HepG2 (cell line): Measurements from ENCODE around the gene SYCP2. TPM values are rescaled to one million over a fixed set of nuclear protein-coding genes. Genes with fewer than 3 reads are reported as not detected.
A peak's percentile ranks its signal among the peaks of the same experiment; 100 is the strongest.

Source experiments
- ATAC-seq: fragments of 200-7000 bp; cut with Tn5 transposase; 3 replicates; pipeline ENCODE4 v1.9.1; 2020; ENCODE audit warnings: mild to moderate bottlenecking, moderate library complexity
- BruUV-seq: library from RNA; stranded (reverse); fragments of 400-500 nt; replicated peaks from 2 replicates; lab custom pipeline; 2021; lab: Mats Ljungman, UMichigan
- CTCF ChIA-PET: fragments of 300-600 bp; formaldehyde crosslinking; extraction: SDS; loops from one replicate; lab custom pipeline; 2021; ENCODE audit warnings: low total read pairs, inconsistent platforms, low intra/inter-chr PET ratio; lab: Yijun Ruan, JAX
- POLR2A ChIA-PET: fragments of 350-600 bp; sonication (Branson Sonifier 250); formaldehyde crosslinking; loops from one replicate; lab custom pipeline; 2020; ENCODE audit warnings: antibody characterized with exemption, inconsistent platforms; lab: Yijun Ruan, JAX
- DNase-seq: peaks from one replicate; pipeline ENCODE4 v3.0.0-alpha.2; 2015; ENCODE audit warnings: low spot score
- FAIRE-seq: peaks from 3 replicates; lab custom pipeline; 2011; peaks lifted over from hg19 to GRCh38; lab: Jason Lieb, UNC
- H2AFZ ChIP-seq: one replicate; pipeline ENCODE4 v1.6.1; 2011; ENCODE audit warnings: low read length, inconsistent platforms
- H3K27ac ChIP-seq: fragments of 300-600 bp; 3 replicates; pipeline ENCODE4 v1.8.0; 2011; ENCODE audit warnings: mixed run types, mild to moderate bottlenecking, mixed read lengths, low read length, inconsistent platforms; ENCODE audit not compliant: insufficient read depth; ENCODE audit errors: extremely low read length
- H3K27me3 ChIP-seq, 2 experiments: fragments of 200-600 bp in 1 of 2; 2 replicates in 1 of 2; 3 replicates in 1 of 2; pipeline versions ENCODE4 v1.6.0 to v1.8.0; 2011; ENCODE audit warnings: low read length in 2 of 2, mild to moderate bottlenecking in 2 of 2, moderate library complexity in 2 of 2, inconsistent platforms in 1 of 2; ENCODE audit not compliant: insufficient read depth in 2 of 2, control insufficient read depth in 1 of 2
- H3K36me3 ChIP-seq, 2 experiments: fragments of 200-600 bp in 1 of 2; replicated peaks in 1 of 2; 2 replicates in 1 of 2; 3 replicates in 1 of 2; pipeline versions ENCODE4 v1.5.1 to v1.8.0; 2011; ENCODE audit warnings: low read length in 2 of 2, inconsistent platforms in 1 of 2; ENCODE audit not compliant: insufficient read depth in 2 of 2, control insufficient read depth in 1 of 2
- H3K4me1 ChIP-seq: 2 replicates; pipeline ENCODE4 v1.5.1; 2012; ENCODE audit warnings: low read length, inconsistent platforms; ENCODE audit not compliant: insufficient read depth
- H3K4me2 ChIP-seq: 2 replicates; pipeline ENCODE4 v1.6.0; 2011; ENCODE audit warnings: low read depth, low read length, inconsistent platforms
- H3K4me3 ChIP-seq, 3 experiments: fragments of 200-600 bp in 1 of 3; sonication (generic), shearing (Covaris generic) in 1 of 3; replicated peaks in 1 of 3; 2 replicates each; pipeline ENCODE4 v1.5.1; 2011 to 2016; ENCODE audit warnings: low read length in 3 of 3, inconsistent platforms in 2 of 3, low read depth in 2 of 3, mild to moderate bottlenecking in 2 of 3, control low read depth in 1 of 3, mixed read lengths in 1 of 3; ENCODE audit not compliant: insufficient read depth in 1 of 3
- H3K79me2 ChIP-seq: one replicate; pipeline ENCODE4 v1.6.1; 2011; ENCODE audit warnings: low read length, inconsistent platforms; ENCODE audit not compliant: insufficient read depth
- H3K9ac ChIP-seq: 2 replicates; pipeline ENCODE4 v1.6.0; 2011; ENCODE audit warnings: mild to moderate bottlenecking, low read depth, low read length, inconsistent platforms; ENCODE audit not compliant: insufficient read depth
- H3K9me3 ChIP-seq: 2 replicates; pipeline ENCODE4 v1.5.1; 2012; ENCODE audit warnings: mild to moderate bottlenecking, low read length
- H4K20me1 ChIP-seq: 2 replicates; pipeline ENCODE4 v1.6.0; 2011; ENCODE audit warnings: inconsistent platforms, mild to moderate bottlenecking, low read length, moderate library complexity; ENCODE audit not compliant: insufficient read depth
- CEBPB ChIP-seq: IDR thresholded peaks from 2 replicates; pipeline ENCODE4 v1.6.1; 2011; ENCODE audit warnings: low read depth, low read length, improper control_type of control experiment, borderline replicate concordance
- PATZ1 ChIP-seq: sonication (generic); formaldehyde crosslinking; IDR thresholded peaks from 2 replicates; pipeline ENCODE4 v1.4.0; 2020; ENCODE audit warnings: missing genetic modification reagents
- RFX3 ChIP-seq: IDR thresholded peaks from 2 replicates; pipeline ENCODE4 v1.6.1; 2016; ENCODE audit warnings: missing biosample characterization, missing genetic modification reagents
- SMAD1 ChIP-seq: sonication (generic); formaldehyde crosslinking; IDR thresholded peaks from 2 replicates; pipeline ENCODE4 v1.4.0; 2020; ENCODE audit warnings: missing genetic modification reagents, low read depth, mild to moderate bottlenecking, borderline replicate concordance
- SP140L ChIP-seq: sonication (generic); formaldehyde crosslinking; IDR thresholded peaks from 2 replicates; pipeline ENCODE4 v1.4.0; 2020; ENCODE audit warnings: missing genetic modification reagents, borderline replicate concordance
- U2AF1 ChIP-seq: fragments of 200-400 bp; formaldehyde crosslinking; optimal IDR thresholded peaks from 2 replicates; pipeline ENCODE3; 2017; ENCODE audit warnings: mild to moderate bottlenecking, low read depth, low read length
- ZNF24 ChIP-seq: fragments of 450-650 bp; IDR thresholded peaks from 2 replicates; pipeline ENCODE4 v1.6.1; 2017; ENCODE audit warnings: antibody characterized with exemption, mild to moderate bottlenecking
- ZNF484 ChIP-seq: sonication (generic); formaldehyde crosslinking; IDR thresholded peaks from 2 replicates; pipeline ENCODE4 v1.5.1; 2020; ENCODE audit warnings: mild to moderate bottlenecking, low read depth, missing genetic modification reagents, borderline replicate concordance
- WGBS: methylation state at CpG from one replicate; pipeline ENCODE4 v1.1.6; 2017; ENCODE audit warnings: low lambda C conversion rate; 5-methylcytosine and 5-hydroxymethylcytosine counted together
- in situ Hi-C: cut with HindIII; loops from 2 replicates; pipeline ENCODE4 v1.10.0; 2017; ENCODE audit warnings: low pct_unique_long_range_greater_than_20kb; ENCODE audit not compliant: extremely low pct_ligation_motif_present
- intact Hi-C: fragments of 100-400 bp; cut with micrococcal nuclease; formaldehyde crosslinking; loops from one replicate; pipeline ENCODE4 v1.10.0; 2022; ENCODE audit not compliant: unreplicated experiment
- polyA plus RNA-seq, 8 experiments: library from polyadenylated mRNA; depleted of rRNA in 3 of 8; stranded (reverse) in 7 of 8; unstranded in 1 of 8; fragments of >200 nt; fragmentation: Illumina TruSeq in 4 of 8; extraction: Trizol in 4 of 8; gene quantifications; 2 replicates each; pipeline versions ENCODE4 v1.2.1 to v1.2.3, GENCODE V29; 2011 to 2016; ENCODE audit warnings: low read depth in 4 of 8, missing spikeins in 1 of 8, mixed read lengths in 1 of 8; ENCODE audit not compliant: insufficient read depth in 1 of 8
- total RNA-seq, 5 experiments: library from RNA; depleted of rRNA; stranded (reverse); fragments of >200 nt; fragmentation: Illumina TruSeq; extraction: Trizol; gene quantifications; 2 replicates each; pipeline ENCODE4 v1.2.3, GENCODE V29; 2016; ENCODE audit warnings: low read depth in 1 of 5

Gene SYCP2
- total and polyA plus RNA-seq, 2 of the 13 experiments (the other 11 are each of a cell fraction or from before 2014, with no cell fraction given): 0.07 to 0.24 TPM

DNA sequence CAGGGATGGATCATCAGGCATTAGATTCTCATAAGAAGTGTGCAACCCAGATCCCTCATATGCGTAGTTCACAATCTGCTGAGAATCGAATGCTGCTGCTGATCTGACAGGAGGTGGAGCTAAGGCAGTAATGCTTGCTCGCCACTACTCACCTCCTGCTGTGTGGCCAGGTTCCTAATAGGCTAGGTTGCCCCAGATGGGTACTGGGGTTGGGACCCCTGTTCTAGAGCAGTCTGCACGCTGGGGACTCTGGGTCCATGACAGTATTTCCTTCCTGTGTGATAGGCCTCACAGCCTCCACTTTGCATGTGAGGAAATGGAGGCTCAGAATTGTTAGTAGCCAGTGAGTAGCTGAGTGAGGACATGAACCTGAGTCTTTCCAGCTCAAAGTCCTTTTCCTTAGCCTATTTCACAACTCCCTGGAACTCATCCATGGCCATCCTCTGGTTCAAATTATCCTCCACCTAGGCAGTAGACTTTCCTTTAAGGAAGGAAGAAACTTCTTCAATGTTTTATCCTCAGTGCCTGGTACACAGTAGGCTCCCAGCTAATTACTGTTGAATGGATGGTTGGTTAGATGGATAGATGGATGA lies 117.2 kb downstream of the SYCP2 start:
- Histone ChIP-seq H3K36me3 (no peaks in the 10 kb centered on the region), H3K79me2 (no peaks in the 10 kb centered on the region), H3K9me3 (no peaks in the 10 kb centered on the region), H3K9ac (no peak overlapping the region), H3K27ac (no peak overlapping the region), H3K27me3 (peaks cover 3 to 58% of the 10 kb centered on the region in 2 experiments; a peak in 4 of 5 replicates), H3K4me3 (no peak overlapping the region), H2AFZ (no peak overlapping the region), H4K20me1 (no peaks in the 10 kb centered on the region), H3K4me2 (no peak overlapping the region), H3K4me1 (no peaks in the 10 kb centered on the region)
- CTCF ChIA-PET: no interaction called here
- TF ChIP-seq CEBPB: peak; percentile 62
- TF ChIP-seq ZNF24: no peak
- intact Hi-C loops: no loop called here
- POLR2A ChIA-PET: no interaction called here
- in situ Hi-C loops: no loop called here
- WGBS: 0% methylated on average over 4 of the region's 4 CpGs
- DNase-seq (no peak), FAIRE-seq (no peak), ATAC-seq (no peak)
- BruUV-seq: no TSS peak

- peaks cover 3 to 64% of the 10 kb centered on the region in 2 experiments; a peak in 4 of 5 replicates for H3K27me3 ChIP-seq
- in situ Hi-C loops: no loop called here
- H3K79me2 ChIP-seq: no peaks in the 10 kb centered on the region
- H3K27ac ChIP-seq: no peak overlapping the region
- 24% methylated on average over 8 of the region's 8 CpGs for WGBS
- ChIA-PET POLR2A (no interaction called here), CTCF (no interaction called here)
- H3K9me3 ChIP-seq: no peaks in the 10 kb centered on the region
- no peaks in the 10 kb centered on the region for H3K4me1 ChIP-seq
- DNase-seq (no peak), FAIRE-seq (no peak), ATAC-seq (no peak)
- no TSS peak for BruUV-seq
- no peak overlapping the region for H3K9ac ChIP-seq
- TF ChIP-seq U2AF1 (no peak), SMAD1 (CRISPR knock-in tag) (no peak), RFX3 (no peak), PATZ1 (CRISPR knock-in tag) (no peak), SP140L (CRISPR knock-in tag) (no peak), ZNF484 (CRISPR knock-in tag) (no peak)
- H4K20me1 ChIP-seq: no peaks in the 10 kb centered on the region
- no peaks in the 10 kb centered on the region for H3K36me3 ChIP-seq
- no peak overlapping the region for H3K4me2 ChIP-seq
- intact Hi-C loops: no loop called here
- no peak overlapping the region for H3K4me3 ChIP-seq
- H2AFZ ChIP-seq: no peak overlapping the region
Observed at GRCh38 chr20:59814840-59815340, 118.5 kb downstream of the SYCP2 start.
